Measurements from ENCODE around the gene APLP1.
"Not testable (repeated sequence)": the region's sequence is repeated elsewhere in the genome, so short reads cannot be mapped to it uniquely, and the experiment has no call there.

DNA sequence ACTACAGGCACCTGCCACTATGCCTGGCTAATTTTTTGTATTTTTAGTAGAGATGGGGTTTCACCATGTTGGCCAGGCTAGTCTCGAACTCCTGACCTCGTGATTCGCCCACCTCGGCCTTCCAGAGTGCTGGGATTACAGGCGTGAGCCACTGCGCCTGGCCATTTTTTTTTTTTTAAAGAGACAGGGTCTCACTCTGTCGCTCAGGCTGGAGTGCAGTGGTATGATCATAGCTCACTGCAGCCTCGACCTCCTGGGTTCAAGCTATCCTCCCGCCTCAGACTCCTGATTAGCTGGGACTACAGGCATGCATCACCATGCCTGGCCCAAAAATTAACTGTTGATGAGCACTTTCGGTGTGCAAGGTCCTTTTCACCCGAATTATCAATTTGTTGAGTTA is 32.3 kb upstream of the APLP1 start:
- TF ChIP-seq POLR2A (IDR thresholded peaks at IDR 0.05) = not testable (repeated sequence)
- TF ChIP-seq, protein P1, sequence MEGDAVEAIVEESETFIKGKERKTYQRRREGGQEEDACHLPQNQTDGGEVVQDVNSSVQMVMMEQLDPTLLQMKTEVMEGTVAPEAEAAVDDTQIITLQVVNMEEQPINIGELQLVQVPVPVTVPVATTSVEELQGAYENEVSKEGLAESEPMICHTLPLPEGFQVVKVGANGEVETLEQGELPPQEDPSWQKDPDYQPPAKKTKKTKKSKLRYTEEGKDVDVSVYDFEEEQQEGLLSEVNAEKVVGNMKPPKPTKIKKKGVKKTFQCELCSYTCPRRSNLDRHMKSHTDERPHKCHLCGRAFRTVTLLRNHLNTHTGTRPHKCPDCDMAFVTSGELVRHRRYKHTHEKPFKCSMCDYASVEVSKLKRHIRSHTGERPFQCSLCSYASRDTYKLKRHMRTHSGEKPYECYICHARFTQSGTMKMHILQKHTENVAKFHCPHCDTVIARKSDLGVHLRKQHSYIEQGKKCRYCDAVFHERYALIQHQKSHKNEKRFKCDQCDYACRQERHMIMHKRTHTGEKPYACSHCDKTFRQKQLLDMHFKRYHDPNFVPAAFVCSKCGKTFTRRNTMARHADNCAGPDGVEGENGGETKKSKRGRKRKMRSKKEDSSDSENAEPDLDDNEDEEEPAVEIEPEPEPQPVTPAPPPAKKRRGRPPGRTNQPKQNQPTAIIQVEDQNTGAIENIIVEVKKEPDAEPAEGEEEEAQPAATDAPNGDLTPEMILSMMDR (IDR thresholded peaks at IDR 0.05 in 4 of 5, conservative IDR thresholded peaks at IDR 0.05 in 1 of 5) = not testable (repeated sequence)

Measured in gastrocnemius medialis (tissue), 4 donors.